ENCODE data around the gene SHISAL2B.
"Not testable (repeated sequence)": the region's sequence is repeated elsewhere in the genome, so short reads cannot be mapped to it uniquely, and the experiment has no call there.

The SHISAL2B gene

GRCh38 chr5:64691291-64691690 is 988 bp downstream of the SHISAL2B start:
- TF ChIP-seq, protein P1, sequence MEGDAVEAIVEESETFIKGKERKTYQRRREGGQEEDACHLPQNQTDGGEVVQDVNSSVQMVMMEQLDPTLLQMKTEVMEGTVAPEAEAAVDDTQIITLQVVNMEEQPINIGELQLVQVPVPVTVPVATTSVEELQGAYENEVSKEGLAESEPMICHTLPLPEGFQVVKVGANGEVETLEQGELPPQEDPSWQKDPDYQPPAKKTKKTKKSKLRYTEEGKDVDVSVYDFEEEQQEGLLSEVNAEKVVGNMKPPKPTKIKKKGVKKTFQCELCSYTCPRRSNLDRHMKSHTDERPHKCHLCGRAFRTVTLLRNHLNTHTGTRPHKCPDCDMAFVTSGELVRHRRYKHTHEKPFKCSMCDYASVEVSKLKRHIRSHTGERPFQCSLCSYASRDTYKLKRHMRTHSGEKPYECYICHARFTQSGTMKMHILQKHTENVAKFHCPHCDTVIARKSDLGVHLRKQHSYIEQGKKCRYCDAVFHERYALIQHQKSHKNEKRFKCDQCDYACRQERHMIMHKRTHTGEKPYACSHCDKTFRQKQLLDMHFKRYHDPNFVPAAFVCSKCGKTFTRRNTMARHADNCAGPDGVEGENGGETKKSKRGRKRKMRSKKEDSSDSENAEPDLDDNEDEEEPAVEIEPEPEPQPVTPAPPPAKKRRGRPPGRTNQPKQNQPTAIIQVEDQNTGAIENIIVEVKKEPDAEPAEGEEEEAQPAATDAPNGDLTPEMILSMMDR (conservative IDR thresholded peaks at IDR 0.05; ENCODE audit: low read depth, low read length) = no peak
- H3K4me3 ChIP-seq (ENCODE audit: low read length) = no peak overlapping the region
- DNase-seq (ENCODE audit: low read depth) = no peak

DNA sequence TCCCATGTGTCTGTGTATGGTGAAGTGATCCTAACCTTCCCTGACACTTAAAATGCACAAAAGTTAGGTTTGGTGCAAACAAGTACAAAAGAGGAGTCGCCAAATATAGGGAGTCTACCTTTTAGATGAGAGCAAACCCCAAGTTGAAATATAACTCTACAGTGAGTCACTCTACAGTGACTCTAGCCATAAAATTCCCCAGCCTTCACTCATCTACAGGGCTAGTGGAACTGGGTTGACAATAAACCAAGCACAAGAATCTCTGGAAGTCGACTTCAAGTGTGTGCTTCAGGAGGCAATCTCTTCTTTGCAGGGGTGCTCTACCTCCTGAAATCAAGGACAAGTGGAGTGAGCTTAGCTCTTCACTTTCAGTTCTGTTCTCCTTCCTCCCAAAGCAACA is 3.3 kb downstream of the SHISAL2B start:
- no peak for DNase-seq (ENCODE audit: low read depth)

DNA sequence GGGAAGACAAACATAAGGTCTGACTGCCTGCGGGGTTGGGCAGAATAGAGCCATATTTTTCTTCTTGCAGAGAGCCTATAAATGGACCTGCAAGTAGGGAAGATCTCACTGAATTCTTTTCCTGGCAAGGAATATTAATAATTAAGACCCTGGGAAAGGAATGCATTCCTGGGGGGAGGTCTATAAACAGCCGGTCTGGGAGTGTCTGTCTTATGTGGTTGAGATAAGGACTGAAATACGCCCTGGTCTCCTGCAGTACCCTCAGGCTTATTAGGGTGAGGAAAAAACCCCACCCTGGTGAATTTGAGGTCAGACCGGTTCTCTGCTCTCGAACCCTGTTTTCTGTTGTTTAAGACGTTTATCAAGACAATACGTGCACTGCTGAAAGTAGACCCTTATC is 6.1 kb downstream of the SHISAL2B start:
- H3K4me3 ChIP-seq (ENCODE audit: low read length); DNase-seq (ENCODE audit: low read depth): not testable (repeated sequence)

More for the DNA sequence above, 3.3 kb downstream of the SHISAL2B start:
- TF ChIP-seq, protein P1 (conservative IDR thresholded peaks at IDR 0.05; ENCODE audit: low read depth, low read length) = no peak
- H3K4me3 ChIP-seq (ENCODE audit: low read length) = no peak overlapping the region

DNA sequence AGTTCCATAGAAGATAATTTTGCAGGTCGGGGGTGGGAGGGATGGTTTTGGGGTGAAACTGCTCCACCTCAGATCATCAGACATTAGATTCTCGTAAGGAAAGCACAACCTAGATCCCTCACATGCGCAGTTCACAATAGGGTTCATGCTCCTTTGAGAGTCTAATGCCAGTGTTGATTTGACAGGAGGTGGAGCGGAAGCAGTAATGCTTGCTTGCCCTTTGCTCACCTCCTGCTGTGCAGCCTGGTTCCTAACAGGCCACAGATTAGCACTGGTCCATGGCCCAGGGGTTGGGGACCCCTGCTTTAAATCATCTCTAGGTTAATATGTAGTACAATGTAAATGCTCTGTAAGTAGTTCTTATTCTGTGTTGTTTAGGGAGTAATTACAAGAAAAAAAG is 10.5 kb downstream of the SHISAL2B start:
- no peak overlapping the region for H3K4me3 ChIP-seq (ENCODE audit: low read length)
- TF ChIP-seq, protein P1 (conservative IDR thresholded peaks at IDR 0.05; ENCODE audit: low read depth, low read length) = no peak
- no peak for DNase-seq (ENCODE audit: low read depth)

- not testable (repeated sequence) for H3K4me3 ChIP-seq (ENCODE audit: low read length); DNase-seq (ENCODE audit: low read depth)
Observed at GRCh38 chr5:64706074-64706473, 15.8 kb downstream of the SHISAL2B start.

DNA sequence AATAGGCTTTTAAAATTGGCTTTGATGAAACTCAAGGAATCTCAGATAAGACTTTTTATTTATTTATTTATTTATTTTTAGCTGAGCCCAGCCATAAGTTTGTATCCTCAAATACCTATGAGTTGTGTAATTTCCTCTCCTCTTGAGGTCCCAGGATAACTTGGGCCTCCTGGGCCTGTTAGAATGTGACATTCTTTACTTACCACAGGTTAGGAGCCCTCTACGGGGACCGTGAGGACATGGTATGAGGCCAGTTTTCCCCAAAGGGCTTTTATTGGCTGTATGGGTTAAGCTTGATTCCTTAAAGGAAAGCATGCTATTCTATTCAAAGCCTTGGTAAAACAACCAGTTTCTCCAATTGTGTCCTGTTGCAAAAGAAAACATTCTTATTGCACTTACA is 16.9 kb downstream of the SHISAL2B start:
- H3K4me3 ChIP-seq (ENCODE audit: low read length) = no peak overlapping the region
- TF ChIP-seq, protein P1 (conservative IDR thresholded peaks at IDR 0.05; ENCODE audit: low read depth, low read length) = no peak
- DNase-seq (ENCODE audit: low read depth) = no peak

- not testable (repeated sequence) for DNase-seq (ENCODE audit: low read depth); H3K4me3 ChIP-seq (ENCODE audit: low read length)
Observed at GRCh38 chr5:64714495-64714894, 24.2 kb downstream of the SHISAL2B start.

GRCh38 chr5:64722588-64722987 is 32.3 kb downstream of the SHISAL2B start:
- H3K4me3 ChIP-seq (ENCODE audit: low read length) = no peak overlapping the region
- TF ChIP-seq, protein P1 (conservative IDR thresholded peaks at IDR 0.05; ENCODE audit: low read depth, low read length) = no peak
- DNase-seq (ENCODE audit: low read depth) = no peak

DNA sequence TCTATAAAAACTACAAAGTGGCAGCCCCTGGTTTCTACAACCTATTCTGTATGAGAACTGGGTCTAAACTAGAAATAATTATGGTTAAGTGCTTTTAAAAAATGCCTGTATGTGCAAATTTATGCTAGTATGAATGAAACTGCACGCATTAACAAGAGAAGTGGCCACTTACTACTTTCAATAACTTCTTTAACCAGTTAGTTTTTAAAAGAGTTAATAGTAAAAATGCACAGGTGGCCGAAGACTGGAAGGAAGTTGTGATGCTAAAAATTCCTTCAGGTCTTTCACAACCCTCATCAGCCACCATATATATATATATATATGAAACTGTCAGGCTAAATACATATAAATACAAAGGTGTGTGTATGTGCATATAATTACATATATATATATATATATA is 36.8 kb downstream of the SHISAL2B start:
- TF ChIP-seq, protein P1 (conservative IDR thresholded peaks at IDR 0.05; ENCODE audit: low read depth, low read length) = no peak
- no peak for DNase-seq (ENCODE audit: low read depth)
- H3K4me3 ChIP-seq (ENCODE audit: low read length) = no peak overlapping the region

All from retinal pigment epithelial cell (primary cell).